ENCODE data around the gene PRAMEF20.

DNA sequence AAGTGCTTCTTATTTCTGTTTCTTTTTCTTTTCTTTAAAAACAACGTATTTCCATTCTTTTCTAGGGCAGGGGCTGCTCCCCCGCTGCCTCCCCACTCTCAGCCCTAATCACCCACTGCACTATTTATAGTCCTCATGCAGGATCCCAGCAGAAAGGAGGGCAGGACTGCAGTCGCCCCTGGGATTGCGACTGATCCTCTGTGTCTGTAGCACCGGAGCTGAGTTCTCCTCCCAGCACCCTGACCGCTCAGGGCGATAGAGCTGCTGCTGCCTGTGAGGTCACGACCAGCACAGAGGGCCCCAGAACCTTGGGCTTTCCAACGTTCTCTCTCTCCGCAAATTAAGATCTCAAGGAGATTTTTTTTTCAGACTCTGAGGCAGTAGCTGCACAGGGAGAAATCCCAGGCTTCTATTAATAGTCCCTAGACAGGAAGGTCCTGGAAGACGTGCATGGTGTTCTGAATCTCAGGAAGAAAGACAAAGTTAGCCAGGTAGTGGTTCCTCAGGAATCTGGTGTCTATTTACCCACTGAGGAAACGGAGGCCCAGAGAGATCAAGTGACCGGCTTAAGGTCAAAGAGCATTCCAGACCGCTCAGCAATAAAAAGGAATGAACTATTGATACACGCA, 46.8 kb downstream of the PRAMEF20 start:
- TF ChIP-seq YY1 (IDR thresholded peaks at IDR 0.05; ENCODE audit: insufficient read depth, insufficient read length) (no peak), ZNF274 (IDR thresholded peaks at IDR 0.05; ENCODE audit: low read depth, low read length) (no peak), SUZ12 (IDR thresholded peaks at IDR 0.05; ENCODE audit: extremely low read depth, insufficient read depth, insufficient read length) (no peak)

Measured in NT2/D1 (cell line).